ENCODE results near the gene PLK4. TPM values are rescaled to one million over a fixed set of nuclear protein-coding genes. Genes with fewer than 3 reads are reported as not detected.
A peak's percentile ranks its signal among the peaks of the same experiment; 100 is the strongest.

Gene PLK4
- 28.2 and 31.1 TPM in 2 replicates for total RNA-seq (2022)
- Bru-seq, nascent RNA: percentile 91 among the genes with signal in this experiment
- percentile 93 among the genes with signal in this experiment for BruChase-seq, experiment 1, labeled RNA remaining after a 2-hour chase
- BruChase-seq, experiment 2, labeled RNA remaining after a 6-hour chase: percentile 79 among the genes with signal in this experiment
- long read RNA-seq, transcript PLK4-201 (16 exons, 3,841 nt): major isoform, 17 of 42 reads
- long read RNA-seq, partial matches to known transcripts: 5 of 42 reads
- long read RNA-seq, other reads (novel, unspliced or antisense): 20 of 42 reads

GRCh38 chr4:127880763-127881562, at the start of gene PLK4:
Gene PLK4, plus strand, starts transcription at chr4:127880893. Its CDS starts 242 bp downstream, at chr4:127881135.
- CTCF ChIA-PET: interaction anchor here (0.8 to 1.3 kb wide), 4 partner anchors 85 to 106 kb away, joined by 3 to 5 read pairs (median 3); partner anchors contain the start of genes ABHD18 and HSPA4L
- peak; percentile 96 for DNase-seq
- POLR2A ChIA-PET: interaction anchor here (0.6 to 1.7 kb wide), 4 partner anchors 84 to 673 kb away, joined by 3 to 24 read pairs (median 10); partner anchors contain the start of genes ABHD18, HSPA4L, LARP1B and MFSD8
- Mint-ChIP-seq H3K9me3 (ENCODE audit: unreplicated experiment) (no peaks in the 10 kb centered on the region), H3K36me3 (ENCODE audit: insufficient read depth, unreplicated experiment) (peaks cover 40% of the 10 kb centered on the region), H3K4me3 (ENCODE audit: unreplicated experiment) (peak within 1 kb of the TSS; percentile 93), H3K4me1 (ENCODE audit: low read depth, unreplicated experiment) (no peaks in the 10 kb centered on the region), H3K27ac (ENCODE audit: unreplicated experiment) (peak within 1 kb of the TSS; percentile 99), H3K27me3 (ENCODE audit: insufficient read depth, unreplicated experiment) (no peaks in the 10 kb centered on the region)
- TF ChIP-seq, protein P1, sequence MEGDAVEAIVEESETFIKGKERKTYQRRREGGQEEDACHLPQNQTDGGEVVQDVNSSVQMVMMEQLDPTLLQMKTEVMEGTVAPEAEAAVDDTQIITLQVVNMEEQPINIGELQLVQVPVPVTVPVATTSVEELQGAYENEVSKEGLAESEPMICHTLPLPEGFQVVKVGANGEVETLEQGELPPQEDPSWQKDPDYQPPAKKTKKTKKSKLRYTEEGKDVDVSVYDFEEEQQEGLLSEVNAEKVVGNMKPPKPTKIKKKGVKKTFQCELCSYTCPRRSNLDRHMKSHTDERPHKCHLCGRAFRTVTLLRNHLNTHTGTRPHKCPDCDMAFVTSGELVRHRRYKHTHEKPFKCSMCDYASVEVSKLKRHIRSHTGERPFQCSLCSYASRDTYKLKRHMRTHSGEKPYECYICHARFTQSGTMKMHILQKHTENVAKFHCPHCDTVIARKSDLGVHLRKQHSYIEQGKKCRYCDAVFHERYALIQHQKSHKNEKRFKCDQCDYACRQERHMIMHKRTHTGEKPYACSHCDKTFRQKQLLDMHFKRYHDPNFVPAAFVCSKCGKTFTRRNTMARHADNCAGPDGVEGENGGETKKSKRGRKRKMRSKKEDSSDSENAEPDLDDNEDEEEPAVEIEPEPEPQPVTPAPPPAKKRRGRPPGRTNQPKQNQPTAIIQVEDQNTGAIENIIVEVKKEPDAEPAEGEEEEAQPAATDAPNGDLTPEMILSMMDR (IDR thresholded peaks at IDR 0.05; ENCODE audit: insufficient read depth in 1 of 2, low read depth in 1 of 2, low read length in 1 of 2, severe bottlenecking in 1 of 2, unreplicated experiment in 1 of 2): no peak
- no peaks in the 10 kb centered on the region; the same call in none of the 2 replicates for H3K4me1 ChIP-seq
- H3K4me3 ChIP-seq (ENCODE audit: low read depth, low read length): peak within 1 kb of the TSS; percentile 97
- BruUV-seq (replicated peaks): no TSS peak
- intact Hi-C loops (cut with micrococcal nuclease; ENCODE audit: unreplicated experiment): loop anchor here (1.0 to 5.0 kb wide), 4 partner anchors 84 to 406 kb away; partner anchors contain the start of genes ABHD18, HSPA4L, LARP1B and MFSD8
- no peaks in the 10 kb centered on the region for H3K27me3 ChIP-seq (replicated peaks; ENCODE audit: control insufficient read depth, insufficient read depth, low read length)
- H3K9me3 ChIP-seq: no peaks in the 10 kb centered on the region
- H3K36me3 ChIP-seq (ENCODE audit: control insufficient read depth, insufficient read depth, low read length): no peaks in the 10 kb centered on the region; the same call in 1 of the 2 replicates

GRCh38 chr4:127832585-127832984, 48.1 kb upstream of the PLK4 start:
- CTCF ChIA-PET: no interaction called here
- Mint-ChIP-seq H3K9me3 (ENCODE audit: unreplicated experiment) (no peaks in the 10 kb centered on the region), H3K27ac (ENCODE audit: unreplicated experiment) (no peak overlapping the region), H3K4me1 (ENCODE audit: low read depth, unreplicated experiment) (no peaks in the 10 kb centered on the region), H3K27me3 (ENCODE audit: insufficient read depth, unreplicated experiment) (no peaks in the 10 kb centered on the region), H3K4me3 (ENCODE audit: unreplicated experiment) (no peak overlapping the region), H3K36me3 (ENCODE audit: insufficient read depth, unreplicated experiment) (peaks cover 6% of the 10 kb centered on the region)
- Histone ChIP-seq H3K36me3 (ENCODE audit: control insufficient read depth, insufficient read depth, low read length) (no peaks in the 10 kb centered on the region), H3K27me3 (replicated peaks; ENCODE audit: control insufficient read depth, insufficient read depth, low read length) (no peaks in the 10 kb centered on the region), H3K9me3 (no peaks in the 10 kb centered on the region), H3K4me3 (ENCODE audit: low read depth, low read length) (no peak overlapping the region), H3K4me1 (no peaks in the 10 kb centered on the region)
- no TSS peak for BruUV-seq (replicated peaks)
- POLR2A ChIA-PET: no interaction called here
- TF ChIP-seq, protein P1 (IDR thresholded peaks at IDR 0.05; ENCODE audit: insufficient read depth in 1 of 2, low read depth in 1 of 2, low read length in 1 of 2, severe bottlenecking in 1 of 2, unreplicated experiment in 1 of 2): no peak
- intact Hi-C loops (cut with micrococcal nuclease; ENCODE audit: unreplicated experiment): no loop called here
- no peak for DNase-seq

Data from Caco-2 (cell line).